ENCODE results near the gene NGEF.

- no peak for TF ChIP-seq SUZ12 (IDR thresholded peaks at IDR 0.05; ENCODE audit: extremely low read depth, insufficient read depth, insufficient read length)
- TF ChIP-seq ZNF274 (IDR thresholded peaks at IDR 0.05; ENCODE audit: low read depth, low read length): no peak
- TF ChIP-seq YY1 (IDR thresholded peaks at IDR 0.05; ENCODE audit: insufficient read depth, insufficient read length): no peak
These were observed 118.3 kb downstream of the NGEF start for GRCh38 chr2:232894746-232895145.
